Measurements from ENCODE around the gene IGFBP2. TPM values are rescaled to one million over a fixed set of nuclear protein-coding genes. Genes with fewer than 3 reads are reported as not detected.

Gene IGFBP2
- total and polyA plus RNA-seq, 2 of the 4 experiments (the other 2 are of a cell fraction): 33.5 to 236 TPM

- Histone ChIP-seq H3K9me3 (ENCODE audit: control insufficient read depth, insufficient read depth, low read length) (no peaks in the 10 kb centered on the region), H2BK5ac (ENCODE audit: low read depth, low read length, poor library complexity, severe bottlenecking) (no peak overlapping the region), H4K91ac (ENCODE audit: insufficient read depth, low read depth, low read length) (no peak overlapping the region), H3K4me1 (ENCODE audit: control insufficient read depth, insufficient read depth, low read length) (no peaks in the 10 kb centered on the region; the same call in 1 of the 2 replicates), H2BK120ac (ENCODE audit: low read depth, low read length) (no peak overlapping the region), H2AK5ac (ENCODE audit: low read depth, low read length) (no peak overlapping the region), H3K9ac (ENCODE audit: low read depth, low read length) (no peak overlapping the region), H2BK20ac (ENCODE audit: low read depth, low read length) (no peak overlapping the region), H4K8ac (ENCODE audit: low read depth in 2 of 2, low read length in 2 of 2) (no peak overlapping the region), H4K20me1 (ENCODE audit: insufficient read depth, low read length) (no peaks in the 10 kb centered on the region), H4K5ac (ENCODE audit: low read depth, low read length) (no peak overlapping the region), H3K23ac (ENCODE audit: low read depth, low read length) (no peak overlapping the region), H3K27me3 (ENCODE audit: control insufficient read depth, insufficient read depth, low read length) (no peaks in the 10 kb centered on the region; the same call in 1 of the 2 replicates), H3K4ac (ENCODE audit: low read depth, low read length) (no peak overlapping the region), H3K36me3 (ENCODE audit: control insufficient read depth, insufficient read depth, low read length) (peaks cover 2% of the 10 kb centered on the region; the same call in 1 of the 2 replicates), H3K4me2 (ENCODE audit: low read depth, low read length) (no peak overlapping the region), H3K18ac (ENCODE audit: low read depth, low read length) (no peak overlapping the region), H3K27ac (ENCODE audit: insufficient read depth, low read length) (no peak overlapping the region), H3K14ac (replicated peaks; ENCODE audit: low read depth, low read length) (no peak overlapping the region), H3K4me3 (ENCODE audit: insufficient read depth, low read depth, low read length) (no peak overlapping the region), H3K79me1 (ENCODE audit: low read depth in 1 of 2, low read length in 2 of 2) (no peaks in the 10 kb centered on the region), H3K56ac (ENCODE audit: extremely low read depth, insufficient read depth, low read length) (no peak overlapping the region), H2AFZ (replicated peaks; ENCODE audit: low read length, poor library complexity) (no peak overlapping the region), H3K9me1 (ENCODE audit: insufficient read depth, low read length) (no peaks in the 10 kb centered on the region), H2BK15ac (ENCODE audit: low read depth, low read length) (no peak overlapping the region), H2AK9ac (replicated peaks; ENCODE audit: low read depth, low read length, poor library complexity) (no peak overlapping the region)
- CTCF ChIA-PET: interaction anchor here (0.9 to 10.0 kb wide), 2 partner anchors 11 to 144 kb away, joined by 5 to 88 read pairs; no protein-coding TSS in a partner anchor
- no peak for ATAC-seq (ENCODE audit: low read depth)
- in situ Hi-C loops (cut with MboI; ENCODE audit: low sequenced_read_pairs): loop anchor here (10.0 kb wide), 1 partner anchor 437 kb away; no protein-coding TSS in a partner anchor
- BruUV-seq (replicated peaks): no TSS peak
- dilution Hi-C loops (cut with HindIII; ENCODE audit: low sequenced_read_pairs, unreplicated experiment): loop anchor here (25.0 kb wide), 1 partner anchor 150 kb away; no protein-coding TSS in a partner anchor
- peak; percentile 27; the same call in 1 of the 2 replicates for TF ChIP-seq CTCF (conservative IDR thresholded peaks at IDR 0.05; ENCODE audit: low read depth, low read length)
- TF ChIP-seq CHD1 (IDR thresholded peaks at IDR 0.05; ENCODE audit: low read depth, low read length): no peak
- no peak for TF ChIP-seq MAFK (IDR thresholded peaks at IDR 0.05; ENCODE audit: low read depth, low read length)
- TF ChIP-seq POLR2A (IDR thresholded peaks at IDR 0.05; ENCODE audit: low read depth, low read length): no peak
- TF ChIP-seq RAD21 (IDR thresholded peaks at IDR 0.05; ENCODE audit: low read length): peak; percentile 40
- peak; percentile 45 for TF ChIP-seq SMC3 (IDR thresholded peaks at IDR 0.05; ENCODE audit: low read depth, low read length)
- POLR2A ChIA-PET (ENCODE audit: unreplicated experiment): no interaction called here
- DNase-seq: no peak
- 83% methylated on average over 9 of the region's 20 CpGs; no CpG with 5 or more reads in 1 of the 2 experiments for WGBS, 2 experiments (ENCODE audit: extremely low coverage in 2 of 2, insufficient read length in 1 of 2)
- intact Hi-C loops (cut with micrococcal nuclease): loop anchor here (10.0 kb wide), 1 partner anchor 627 kb away; no protein-coding TSS in a partner anchor
Observed at GRCh38 chr2:216661639-216662375, 28.6 kb downstream of the IGFBP2 start.
